Body of pancreas (tissue), 4 donors: Measurements from ENCODE around the gene KIF1B.

Experiments used
- CTCF ChIP-seq, 7 experiments: fragments of 450-650 bp in 4 of 7; fragments of 200-600 bp in 3 of 7; sonication (generic) in 3 of 7; IDR thresholded peaks; one replicate each; pipeline ENCODE4 v1.5.1; 2016 to 2019; ENCODE audit warnings: antibody characterized with exemption in 7 of 7
- POLR2A ChIP-seq, 3 donors: fragments of 450-650 bp; IDR thresholded peaks; one replicate each; pipeline ENCODE4 v1.6.1; 2016; ENCODE audit warnings: antibody characterized with exemption in 3 of 3, mild to moderate bottlenecking in 2 of 3

- no peak for TF ChIP-seq POLR2A (IDR thresholded peaks at IDR 0.05)
- TF ChIP-seq CTCF (IDR thresholded peaks at IDR 0.05): no peak
Measured at GRCh38 chr1:10361515-10361914, 151.1 kb downstream of the KIF1B start.
